Activated CD8-positive, alpha-beta T cell treated with anti-CD3 and anti-CD28 coated beads, Interleukin-2, amount 10 ng/mL, durations not matched to agents 7 days and 5 days (primary cell): ENCODE data around the gene MYOM1. TPM values are rescaled to one million over a fixed set of nuclear protein-coding genes. Genes with fewer than 3 reads are reported as not detected.

Source experiments
- ATAC-seq: fragments of 150-1000 bp; cut with Tn5 transposase; one replicate; pipeline ENCODE4 v1.10.0; 2021; ENCODE audit warnings: moderate library complexity
- CTCF ChIA-PET: fragments of 350-600 bp; sonication (Branson Sonifier 250); formaldehyde crosslinking; loops from one replicate; lab custom pipeline; 2021; ENCODE audit warnings: antibody characterized with exemption; lab: Charles Lee
- POLR2A ChIA-PET: fragments of 350-600 bp; sonication (Branson Sonifier 250); formaldehyde crosslinking; loops from one replicate; lab custom pipeline; 2021; ENCODE audit warnings: antibody characterized with exemption; lab: Charles Lee
- DNase-seq: peaks from one replicate; pipeline ENCODE4 v3.0.0-alpha.2; 2020
- H3K27ac Mint-ChIP-seq: one replicate; pipeline ENCODE4 v1.8.0; 2021; ENCODE audit warnings: mild to moderate bottlenecking, mixed read lengths
- H3K27me3 Mint-ChIP-seq: one replicate; pipeline ENCODE4 v1.8.0; 2021; ENCODE audit warnings: low read depth, mixed read lengths
- H3K36me3 Mint-ChIP-seq: one replicate; pipeline ENCODE4 v1.8.0; 2021; ENCODE audit warnings: low read depth, mixed read lengths
- H3K4me1 Mint-ChIP-seq: one replicate; pipeline ENCODE4 v1.8.0; 2021; ENCODE audit warnings: low read depth, mixed read lengths
- H3K4me3 Mint-ChIP-seq: one replicate; pipeline ENCODE4 v1.8.0; 2021; ENCODE audit warnings: mild to moderate bottlenecking, mixed read lengths
- H3K9me3 Mint-ChIP-seq: one replicate; pipeline ENCODE4 v1.8.0; 2022; ENCODE audit warnings: mixed read lengths; ENCODE audit not compliant: insufficient read depth
- total RNA-seq, 2 experiments: library from RNA; stranded (reverse); gene quantifications; one replicate each; pipeline ENCODE4 v1.2.3, GENCODE V29; 2021

MYOM1 gene
- total RNA-seq, 2 experiments from 2014 or later, result 1.3 to 1.5 TPM

DNA sequence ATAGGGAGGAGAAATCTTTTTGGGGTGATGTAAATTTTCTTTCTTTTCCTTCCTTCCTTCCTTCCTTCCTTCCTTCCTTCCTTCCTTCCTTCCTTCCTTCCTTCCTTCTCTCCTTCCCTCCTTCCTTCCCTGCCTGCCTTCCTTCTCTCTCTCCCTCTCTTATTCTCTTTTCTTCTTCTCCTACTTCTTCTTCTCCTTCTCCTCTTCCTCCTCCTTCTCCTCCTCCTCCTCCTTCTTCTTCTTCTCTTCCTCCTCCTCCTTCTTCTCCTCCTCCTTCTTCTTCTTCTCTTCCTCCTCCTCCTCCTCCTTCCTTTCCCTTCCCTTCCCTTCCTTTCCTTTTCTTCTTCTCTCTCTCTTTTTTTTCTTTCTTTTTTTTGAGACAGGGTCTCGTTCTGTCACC, 59.9 kb downstream of the MYOM1 start:
- ChIA-PET POLR2A (no interaction called here), CTCF (no interaction called here)
- ATAC-seq (no peak), DNase-seq (no peak)
- no peaks in the 10 kb centered on the region for H3K9me3 Mint-ChIP-seq
- no peaks in the 10 kb centered on the region for H3K4me1 Mint-ChIP-seq
- no peak overlapping the region for H3K27ac Mint-ChIP-seq
- H3K4me3 Mint-ChIP-seq, result no peak overlapping the region
- no peaks in the 10 kb centered on the region for H3K36me3 Mint-ChIP-seq
- no peaks in the 10 kb centered on the region for H3K27me3 Mint-ChIP-seq

DNA sequence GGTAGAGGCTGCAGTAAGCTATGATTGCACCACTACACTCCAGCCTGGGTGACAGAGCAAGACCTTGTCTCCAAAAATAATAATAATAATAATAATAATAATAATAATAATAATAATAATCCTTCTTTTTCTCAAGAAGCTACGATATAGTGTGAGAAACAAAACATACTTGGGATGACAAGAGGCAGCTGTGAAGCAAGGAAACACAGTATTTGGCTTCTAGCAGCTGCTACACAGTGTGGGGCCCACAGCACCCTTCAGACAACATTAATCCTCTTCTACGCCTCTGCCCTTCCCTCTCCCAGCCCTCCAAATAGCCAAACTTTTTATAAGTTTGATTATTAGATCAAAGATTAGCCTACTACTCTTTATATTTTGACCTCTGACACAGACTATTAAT, 62.2 kb downstream of the MYOM1 start:
- H3K27ac Mint-ChIP-seq, result no peak overlapping the region
- H3K9me3 Mint-ChIP-seq, result no peaks in the 10 kb centered on the region
- no peak overlapping the region for H3K4me3 Mint-ChIP-seq
- ATAC-seq (no peak), DNase-seq (no peak)
- CTCF ChIA-PET, result interaction anchor here (1.0 to 1.7 kb wide), 3 partner anchors 10 to 163 kb away, joined by 3 to 8 read pairs (median 4); no protein-coding TSS in a partner anchor
- no peaks in the 10 kb centered on the region for H3K4me1 Mint-ChIP-seq
- POLR2A ChIA-PET, result no interaction called here
- H3K27me3 Mint-ChIP-seq, result no peaks in the 10 kb centered on the region
- no peaks in the 10 kb centered on the region for H3K36me3 Mint-ChIP-seq

- no peaks in the 10 kb centered on the region for H3K27me3 Mint-ChIP-seq
- no peak for ATAC-seq
- POLR2A ChIA-PET, result no interaction called here
- H3K9me3 Mint-ChIP-seq, result no peaks in the 10 kb centered on the region
- no peaks in the 10 kb centered on the region for H3K4me1 Mint-ChIP-seq
- CTCF ChIA-PET, result interaction anchor here (1.0 to 1.6 kb wide), 2 partner anchors 10 to 163 kb away, joined by 3 to 4 read pairs; no protein-coding TSS in a partner anchor
- DNase-seq, result no peak
- no peak overlapping the region for H3K27ac Mint-ChIP-seq
- H3K36me3 Mint-ChIP-seq, result no peaks in the 10 kb centered on the region
- no peak overlapping the region for H3K4me3 Mint-ChIP-seq
These were observed 62.7 kb downstream of the MYOM1 start for GRCh38 chr18:3157086-3157485.

- ChIA-PET CTCF (interaction anchor here (1.0 to 1.2 kb wide), 2 partner anchors 94 to 225 kb away, joined by 3 read pairs; no protein-coding TSS in a partner anchor), POLR2A (no interaction called here)
- Mint-ChIP-seq H3K4me1 (no peaks in the 10 kb centered on the region), H3K27me3 (no peaks in the 10 kb centered on the region), H3K4me3 (no peak overlapping the region), H3K36me3 (no peaks in the 10 kb centered on the region), H3K27ac (no peak overlapping the region), H3K9me3 (no peaks in the 10 kb centered on the region)
- ATAC-seq (no peak), DNase-seq (no peak)
These were observed 63.5 kb downstream of the MYOM1 start for GRCh38 chr18:3156325-3156640.

- Mint-ChIP-seq H3K4me1 (no peaks in the 10 kb centered on the region), H3K36me3 (no peaks in the 10 kb centered on the region), H3K27ac (no peak overlapping the region), H3K9me3 (no peaks in the 10 kb centered on the region), H3K4me3 (no peak overlapping the region), H3K27me3 (no peaks in the 10 kb centered on the region)
- DNase-seq, result no peak
- ChIA-PET POLR2A (interaction anchor here (0.6 kb wide), 1 partner anchor 56 kb away, joined by 3 read pairs; no protein-coding TSS in a partner anchor), CTCF (interaction anchor here (0.8 kb wide), 1 partner anchor 93 kb away, joined by 3 read pairs; no protein-coding TSS in a partner anchor)
- no peak for ATAC-seq
These were observed 65.6 kb downstream of the MYOM1 start for GRCh38 chr18:3154214-3154613.

DNA sequence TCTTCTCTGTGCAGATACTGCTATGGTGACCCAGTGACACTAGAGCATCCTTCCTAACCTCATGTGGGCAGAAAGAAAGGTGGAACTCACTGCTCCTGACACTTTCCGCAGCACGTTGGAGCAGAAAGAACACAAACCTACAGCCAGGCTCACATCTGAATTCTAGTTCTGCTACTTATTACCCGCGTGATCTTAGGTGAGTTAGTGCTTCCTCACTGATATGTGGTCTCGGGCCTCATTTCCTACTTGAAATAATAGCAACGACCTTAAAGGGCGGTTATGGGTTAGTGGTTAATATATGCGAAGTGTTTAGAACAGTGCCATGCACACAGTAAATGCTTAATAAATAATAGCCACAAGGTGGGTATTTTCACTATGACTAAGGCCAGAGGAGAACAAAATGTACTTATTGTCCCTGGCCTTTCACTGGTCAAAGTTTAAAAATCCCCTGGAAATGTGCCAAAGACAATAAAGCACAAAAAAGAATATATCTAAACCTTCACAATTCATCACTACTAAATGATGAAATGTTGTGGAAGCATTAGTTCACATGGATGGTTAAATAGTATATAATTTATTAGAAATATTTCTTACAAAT, 66.6 kb downstream of the MYOM1 start:
- no peak for ATAC-seq
- no peaks in the 10 kb centered on the region for H3K27me3 Mint-ChIP-seq
- H3K36me3 Mint-ChIP-seq, result no peaks in the 10 kb centered on the region
- H3K4me3 Mint-ChIP-seq, result no peak overlapping the region
- no peak overlapping the region for H3K27ac Mint-ChIP-seq
- no peak for DNase-seq
- ChIA-PET POLR2A (no interaction called here), CTCF (interaction anchor here (0.9 to 3.2 kb wide), 7 partner anchors 25 to 366 kb away, joined by 3 to 52 read pairs (median 8); partner anchors contain the start of gene MYL12A)
- H3K9me3 Mint-ChIP-seq, result no peaks in the 10 kb centered on the region
- H3K4me1 Mint-ChIP-seq, result no peaks in the 10 kb centered on the region

GRCh38 chr18:3152294-3152693, 67.5 kb downstream of the MYOM1 start:
- Mint-ChIP-seq H3K4me1 (no peaks in the 10 kb centered on the region), H3K27me3 (no peaks in the 10 kb centered on the region), H3K36me3 (no peaks in the 10 kb centered on the region), H3K4me3 (no peak overlapping the region), H3K27ac (no peak overlapping the region), H3K9me3 (no peaks in the 10 kb centered on the region)
- no peak for ATAC-seq
- POLR2A ChIA-PET, result interaction anchor here (1.1 kb wide), 1 partner anchor 192 kb away, joined by 5 read pairs; no protein-coding TSS in a partner anchor
- DNase-seq, result no peak
- CTCF ChIA-PET, result interaction anchor here (0.8 to 3.2 kb wide), 22 partner anchors 10 to 365 kb away, joined by 3 to 52 read pairs (median 5); partner anchors contain the start of gene MYL12A

DNA sequence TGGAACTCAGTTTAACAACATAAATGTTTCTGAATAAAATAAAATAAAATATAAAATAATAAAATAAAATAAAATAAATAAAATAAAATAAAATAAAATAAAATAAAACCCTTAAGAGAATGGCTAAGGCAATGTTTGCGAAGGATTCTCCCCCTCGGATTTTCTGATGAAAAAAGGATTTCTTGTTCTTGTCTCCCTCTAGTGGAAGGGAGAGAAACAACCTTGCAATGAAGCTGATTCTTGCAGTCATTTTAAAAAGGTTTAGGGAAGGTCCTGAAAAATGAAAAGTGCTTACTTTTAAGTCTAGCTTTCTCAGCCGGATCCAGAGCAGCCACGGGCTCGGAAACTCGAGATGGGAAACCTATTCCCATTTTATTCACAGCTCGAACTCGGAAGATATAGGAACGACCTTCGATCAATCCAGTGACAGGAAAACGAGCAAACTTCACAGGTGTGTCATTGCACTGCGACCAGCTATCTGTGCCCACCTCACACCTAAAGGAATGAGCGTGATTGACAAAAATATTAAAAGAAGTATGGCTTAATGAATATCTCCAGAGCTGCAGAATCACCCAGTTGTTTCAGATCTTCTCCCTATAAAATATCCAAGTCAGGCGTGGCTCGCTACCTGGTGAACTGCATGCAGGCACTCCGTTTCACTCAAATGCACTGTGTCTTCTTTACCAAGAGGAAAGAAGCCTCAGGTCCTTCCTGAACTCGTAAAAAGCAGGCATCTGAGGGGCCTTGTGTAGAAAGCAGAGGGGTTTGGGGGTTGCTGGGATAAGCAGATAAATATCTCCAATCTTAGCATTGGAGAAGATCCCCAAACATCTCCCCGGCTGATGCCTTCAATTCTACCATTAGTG, 68.1 kb downstream of the MYOM1 start:
- Mint-ChIP-seq H3K36me3 (no peaks in the 10 kb centered on the region), H3K27me3 (no peaks in the 10 kb centered on the region), H3K4me3 (no peak overlapping the region), H3K27ac (no peak overlapping the region), H3K4me1 (no peaks in the 10 kb centered on the region), H3K9me3 (no peaks in the 10 kb centered on the region)
- CTCF ChIA-PET, result interaction anchor here (0.6 to 3.2 kb wide), 42 partner anchors 9 to 269 kb away, joined by 3 to 52 read pairs (median 4); partner anchors contain the start of gene MYL12A
- ATAC-seq (no peak), DNase-seq (no peak)
- POLR2A ChIA-PET, result interaction anchor here (0.6 to 1.1 kb wide), 2 partner anchors 12 to 191 kb away, joined by 3 to 5 read pairs; no protein-coding TSS in a partner anchor

- no peaks in the 10 kb centered on the region for H3K9me3 Mint-ChIP-seq
- ChIA-PET POLR2A (no interaction called here), CTCF (interaction anchor here (1.6 to 3.2 kb wide), 3 partner anchors 22 to 96 kb away, joined by 13 to 52 read pairs (median 22); partner anchors contain the start of gene MYL12A)
- ATAC-seq (no peak), DNase-seq (no peak)
- H3K4me3 Mint-ChIP-seq, result no peak overlapping the region
- no peaks in the 10 kb centered on the region for H3K36me3 Mint-ChIP-seq
- H3K4me1 Mint-ChIP-seq, result no peaks in the 10 kb centered on the region
- H3K27me3 Mint-ChIP-seq, result no peaks in the 10 kb centered on the region
- H3K27ac Mint-ChIP-seq, result no peak overlapping the region
These were observed 69.1 kb downstream of the MYOM1 start for GRCh38 chr18:3150688-3151087.

DNA sequence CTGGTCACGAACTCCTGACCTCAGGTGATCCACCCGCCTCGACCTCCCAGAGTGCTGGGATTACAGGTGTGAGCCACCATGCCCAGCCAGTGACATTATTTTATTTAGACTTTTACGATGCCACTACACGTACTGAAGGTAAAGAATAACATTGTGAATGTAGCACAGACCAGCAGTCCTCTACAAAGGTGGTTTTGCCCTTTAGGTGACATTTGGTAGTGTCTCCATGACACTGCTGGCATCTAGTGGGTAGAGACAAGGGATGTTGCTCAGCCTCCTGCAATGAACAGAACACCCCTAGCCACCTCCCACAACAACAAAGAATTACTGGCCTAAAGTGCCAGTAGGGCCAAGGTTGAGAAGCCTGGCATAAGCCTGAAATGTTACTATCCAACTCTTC, 69.5 kb downstream of the MYOM1 start:
- Mint-ChIP-seq H3K4me3 (no peak overlapping the region), H3K4me1 (no peaks in the 10 kb centered on the region), H3K9me3 (no peaks in the 10 kb centered on the region), H3K27me3 (no peaks in the 10 kb centered on the region), H3K36me3 (no peaks in the 10 kb centered on the region), H3K27ac (no peak overlapping the region)
- ATAC-seq (peak; percentile 47), DNase-seq (no peak)
- POLR2A ChIA-PET, result no interaction called here
- CTCF ChIA-PET, result interaction anchor here (0.7 to 3.5 kb wide), 4 partner anchors 88 to 156 kb away, joined by 3 to 52 read pairs (median 16); partner anchors contain the start of gene MYL12A

DNA sequence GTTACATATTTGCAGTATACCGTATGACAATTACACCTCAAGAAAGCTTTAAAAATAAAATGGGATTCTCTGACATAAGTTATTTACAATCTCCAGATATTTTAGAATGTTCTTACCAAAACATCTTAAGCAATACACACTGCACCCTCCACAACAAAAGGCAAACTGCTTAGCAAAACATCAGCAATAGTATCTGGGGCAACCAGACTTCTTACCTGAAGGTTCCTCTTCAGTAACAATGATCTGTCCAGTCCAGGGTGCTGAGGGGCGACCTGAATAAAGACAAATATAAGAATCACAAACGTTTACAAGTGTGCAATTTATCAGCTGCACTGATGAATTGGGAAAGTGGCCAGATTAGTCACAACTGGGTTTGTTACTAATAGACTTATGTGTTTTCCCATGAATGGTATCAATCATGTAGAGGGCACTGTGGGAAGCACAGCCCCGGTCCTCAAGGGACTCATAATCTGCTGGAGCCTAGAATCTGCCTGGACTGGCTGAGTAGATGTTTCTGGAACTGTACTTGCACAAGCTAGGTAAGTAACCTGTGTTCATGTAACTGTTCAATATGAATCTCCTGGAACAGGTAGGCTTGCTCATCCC, 70.7 kb downstream of the MYOM1 start:
- CTCF ChIA-PET, result interaction anchor here (1.0 to 3.5 kb wide), 6 partner anchors 12 to 303 kb away, joined by 3 to 18 read pairs (median 4); no protein-coding TSS in a partner anchor
- H3K4me1 Mint-ChIP-seq, result no peaks in the 10 kb centered on the region
- no peak overlapping the region for H3K4me3 Mint-ChIP-seq
- no peaks in the 10 kb centered on the region for H3K27me3 Mint-ChIP-seq
- no peaks in the 10 kb centered on the region for H3K9me3 Mint-ChIP-seq
- no peak for DNase-seq
- no peak overlapping the region for H3K27ac Mint-ChIP-seq
- H3K36me3 Mint-ChIP-seq, result no peaks in the 10 kb centered on the region
- no peak for ATAC-seq
- POLR2A ChIA-PET, result interaction anchor here (0.6 kb wide), 1 partner anchor 118 kb away, joined by 3 read pairs; no protein-coding TSS in a partner anchor
